Right lobe of liver (tissue), 6 donors: ENCODE data around the gene COL18A1. TPM values are rescaled to one million over a fixed set of nuclear protein-coding genes. Genes with fewer than 3 reads are reported as not detected.
"Not testable (repeated sequence)": the region's sequence is repeated elsewhere in the genome, so short reads cannot be mapped to it uniquely, and the experiment has no call there.

Experiments used
- ATAC-seq, 4 donors: fragments of 200-7000 bp; cut with Tn5 transposase; one replicate each; pipeline ENCODE4 v1.9.1; 2020; ENCODE audit warnings: mild to moderate bottlenecking in 4 of 4, moderate library complexity in 4 of 4
- DNase-seq, 3 donors: peaks; one replicate each; pipeline ENCODE4 v3.0.0-alpha.2; 2020
- H3K27ac ChIP-seq, 3 donors: fragments of 200-600 bp; one replicate each; pipeline ENCODE4 v1.8.0; 2022
- H3K27me3 ChIP-seq, 2 donors: fragments of 200-600 bp; one replicate each; pipeline ENCODE4 v1.8.0; 2022
- H3K36me3 ChIP-seq, 4 donors: fragments of 200-600 bp; sonication (generic) in 1 of 4; one replicate each; pipeline versions ENCODE4 v1.5.1 to v1.8.0; 2017 to 2022; ENCODE audit warnings: control low read depth in 1 of 4
- H3K4me1 ChIP-seq, 4 donors: fragments of 200-600 bp; sonication (generic) in 1 of 4; one replicate each; pipeline versions ENCODE4 v1.5.1 to v1.8.0; 2017 to 2022; ENCODE audit warnings: control low read depth in 1 of 4
- H3K4me3 ChIP-seq, 3 donors: fragments of 200-600 bp; one replicate each; pipeline ENCODE4 v1.8.0; 2022
- H3K9me3 ChIP-seq, 4 donors: fragments of 200-600 bp; sonication (generic) in 1 of 4; one replicate each; pipeline versions ENCODE4 v1.5.1 to v1.8.0; 2017 to 2022; ENCODE audit warnings: control low read depth in 1 of 4
- POLR2A ChIP-seq: fragments of 450-650 bp; IDR thresholded peaks from one replicate; pipeline ENCODE4 v1.6.1; 2017; ENCODE audit warnings: antibody characterized with exemption, mild to moderate bottlenecking
- WGBS: methylation state at CpG from one replicate; pipeline ENCODE4 v1.1.6; 2018; ENCODE audit warnings: low coverage, low lambda C conversion rate; ENCODE audit not compliant: insufficient coverage; ENCODE audit errors: missing lambda C conversion rate; 5-methylcytosine and 5-hydroxymethylcytosine counted together
- intact Hi-C, 2 donors: fragments of 100-400 bp; cut with DNase I; formaldehyde crosslinking; loops; one replicate each; pipeline versions ENCODE4 v1.11.2 to v1.14.1; 2022
- total RNA-seq, 6 experiments: library from RNA; depleted of rRNA in 2 of 6; stranded (reverse); fragments of >200 nt in 2 of 6; fragmentation: NEBNext Ultra II Directional in 3 of 6; extraction: Animal tissue kit (Norgen Biotek cat#: 25700) in 3 of 6; gene quantifications; one replicate each; pipeline versions ENCODE4 v1.1.0 to v1.2.4, GENCODE V29; 2016 to 2023
- TF ChIP-seq, protein P1 (sequence below), 4 donors: fragments of 200-600 bp in 3 of 4; fragments of 450-650 bp in 1 of 4; IDR thresholded peaks; one replicate each; pipeline versions ENCODE4 v1.5.1 to v1.8.0; 2016 to 2022; ENCODE audit warnings: antibody characterized with exemption in 4 of 4, mild to moderate bottlenecking in 2 of 4
- donor health status: DM: no; HTN: yes; CAD: no.
- donor health status: DM: no; HTN: no; CAD: no.
- donor health status: DM: no; HTN: no; CAD: no.
- donor health status: DM: no; HTN: yes; CAD: no.
- donor health status: DM: no; HTN: yes; CAD: no.

COL18A1 gene
- total RNA-seq, 6 experiments from 2014 or later, result 261 to 487 (median 297) TPM

DNA sequence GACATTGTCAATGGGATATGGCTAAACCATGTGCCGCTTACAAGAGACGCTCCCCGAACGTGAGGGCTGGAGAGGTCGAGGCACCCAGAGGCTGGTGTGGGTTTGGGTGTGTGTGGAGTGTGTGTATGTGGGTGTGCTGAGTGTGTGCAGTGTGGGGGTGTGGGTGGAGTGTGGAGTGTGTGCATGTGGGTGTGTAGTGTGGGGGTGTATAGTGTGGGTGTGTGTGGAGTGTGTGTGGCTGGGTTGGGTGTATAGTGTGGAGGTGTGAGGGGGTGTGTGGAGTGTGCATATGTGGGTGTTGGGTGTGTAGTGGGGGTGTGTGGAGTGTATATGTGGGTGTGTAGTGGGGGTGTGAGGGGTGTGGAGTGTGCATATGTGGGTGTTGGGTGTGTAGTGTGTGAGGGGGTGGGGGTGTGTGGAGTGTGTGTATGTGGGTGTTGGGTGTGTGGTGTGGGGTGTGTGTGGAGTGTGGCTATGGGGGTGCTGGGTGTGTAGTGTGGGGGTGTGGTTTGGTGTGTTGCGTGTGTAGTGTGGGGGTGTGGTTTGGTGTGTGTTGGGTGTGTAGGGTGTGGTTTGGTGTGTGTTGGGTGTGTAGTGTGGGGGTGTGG, 95.1 kb downstream of the COL18A1 start:
- ATAC-seq (no peak), DNase-seq (peak; percentile 12 to 46 (median 40))
- H3K27me3 ChIP-seq, result no peaks in the 10 kb centered on the region
- no peak overlapping the region for H3K27ac ChIP-seq
- no peaks in the 10 kb centered on the region for H3K4me1 ChIP-seq
- peaks cover 0 to 48% (median 23%) of the 10 kb centered on the region in 4 donors for H3K36me3 ChIP-seq
- TF ChIP-seq, protein P1, sequence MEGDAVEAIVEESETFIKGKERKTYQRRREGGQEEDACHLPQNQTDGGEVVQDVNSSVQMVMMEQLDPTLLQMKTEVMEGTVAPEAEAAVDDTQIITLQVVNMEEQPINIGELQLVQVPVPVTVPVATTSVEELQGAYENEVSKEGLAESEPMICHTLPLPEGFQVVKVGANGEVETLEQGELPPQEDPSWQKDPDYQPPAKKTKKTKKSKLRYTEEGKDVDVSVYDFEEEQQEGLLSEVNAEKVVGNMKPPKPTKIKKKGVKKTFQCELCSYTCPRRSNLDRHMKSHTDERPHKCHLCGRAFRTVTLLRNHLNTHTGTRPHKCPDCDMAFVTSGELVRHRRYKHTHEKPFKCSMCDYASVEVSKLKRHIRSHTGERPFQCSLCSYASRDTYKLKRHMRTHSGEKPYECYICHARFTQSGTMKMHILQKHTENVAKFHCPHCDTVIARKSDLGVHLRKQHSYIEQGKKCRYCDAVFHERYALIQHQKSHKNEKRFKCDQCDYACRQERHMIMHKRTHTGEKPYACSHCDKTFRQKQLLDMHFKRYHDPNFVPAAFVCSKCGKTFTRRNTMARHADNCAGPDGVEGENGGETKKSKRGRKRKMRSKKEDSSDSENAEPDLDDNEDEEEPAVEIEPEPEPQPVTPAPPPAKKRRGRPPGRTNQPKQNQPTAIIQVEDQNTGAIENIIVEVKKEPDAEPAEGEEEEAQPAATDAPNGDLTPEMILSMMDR (IDR thresholded peaks at IDR 0.05), result no peak
- TF ChIP-seq POLR2A, result no peak
- intact Hi-C loops, result no loop called here
- no peaks in the 10 kb centered on the region for H3K9me3 ChIP-seq
- WGBS, result 78% methylated on average over 5 of the region's 6 CpGs
- no peak overlapping the region for H3K4me3 ChIP-seq

DNA sequence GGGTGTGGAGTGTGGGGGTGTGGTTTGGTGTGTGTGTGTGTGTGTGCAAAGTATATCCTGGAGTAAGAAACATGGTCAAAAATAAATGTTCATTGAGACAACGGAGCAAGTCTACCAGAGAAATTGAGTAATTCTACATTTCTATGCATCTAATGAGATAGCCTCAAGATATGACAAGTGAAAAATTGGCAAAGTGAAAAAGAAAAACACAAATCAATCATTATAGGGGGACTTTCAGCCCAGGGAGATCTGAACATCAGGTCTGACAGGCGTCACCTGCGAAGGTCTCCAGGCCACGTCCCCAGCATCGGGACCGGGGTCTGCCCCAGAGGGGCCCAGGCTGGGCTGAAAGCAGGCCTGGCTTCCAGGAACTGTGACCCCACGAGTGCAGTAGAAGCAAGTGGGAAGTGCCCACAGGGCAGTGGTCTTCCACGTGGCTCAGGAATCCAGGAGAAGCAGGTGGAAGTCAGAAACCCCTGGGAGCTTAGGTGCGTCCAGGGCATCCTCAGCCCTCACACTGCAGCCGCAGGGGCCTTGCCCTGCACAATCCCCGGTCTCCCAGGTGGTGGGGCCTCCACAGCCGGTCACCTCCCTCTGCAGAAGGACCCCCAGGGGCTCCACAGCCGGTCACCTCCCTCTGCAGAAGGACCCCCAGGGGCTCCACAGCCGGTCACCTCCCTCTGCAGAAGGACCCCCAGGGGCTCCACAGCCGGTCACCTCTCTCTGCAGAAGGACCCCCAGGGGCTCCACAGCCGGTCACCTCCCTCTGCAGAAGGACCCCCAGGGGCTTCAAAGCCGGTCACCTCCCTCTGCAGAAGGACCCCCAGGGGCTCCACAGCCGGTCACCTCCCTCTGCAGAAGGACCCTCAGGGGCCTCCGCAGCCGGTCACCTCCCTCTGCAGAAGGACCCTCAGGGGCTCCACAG, 96.4 kb downstream of the COL18A1 start:
- intact Hi-C loops, H3K4me3 ChIP-seq, H3K4me1 ChIP-seq, H3K27me3 ChIP-seq, H3K27ac ChIP-seq, H3K9me3 ChIP-seq: not testable (repeated sequence)
- WGBS, result 63% methylated on average over 6 of the region's 20 CpGs
- DNase-seq (peak; percentile 22 to 50 (median 49)), ATAC-seq (peak in 2 of 4 donors; percentile 5 to 7)
- peaks cover 0 to 40% (median 19%) of the 10 kb centered on the region in 4 donors for H3K36me3 ChIP-seq

GRCh38 chr21:45502006-45502345, 97.0 kb downstream of the COL18A1 start:
- Histone ChIP-seq H3K4me1 (peaks cover 0 to 4% (median 0%) of the 10 kb centered on the region in 4 donors), H3K4me3 (no peak overlapping the region), H3K27ac (no peak overlapping the region), H3K36me3 (peaks cover 0 to 34% (median 16%) of the 10 kb centered on the region in 4 donors), H3K27me3 (no peaks in the 10 kb centered on the region), H3K9me3 (no peaks in the 10 kb centered on the region)
- 60% methylated on average over 4 of the region's 13 CpGs for whole genome bisulfite sequencing
- intact Hi-C loops, result no loop called here
- DNase-seq (peak; percentile 15 to 48 (median 47)), ATAC-seq (no peak)
- TF ChIP-seq, protein P1 (IDR thresholded peaks at IDR 0.05), result no peak
- no peak for TF ChIP-seq POLR2A

- Histone ChIP-seq H3K27me3 (no peaks in the 10 kb centered on the region), H3K4me3 (no peak overlapping the region), H3K4me1 (peaks cover 0 to 4% (median 0%) of the 10 kb centered on the region in 4 donors), H3K27ac (no peak overlapping the region), H3K9me3 (no peaks in the 10 kb centered on the region), H3K36me3 (peaks cover 0 to 28% (median 11%) of the 10 kb centered on the region in 4 donors)
- TF ChIP-seq, protein P1 (IDR thresholded peaks at IDR 0.05), result no peak
- no peak for TF ChIP-seq POLR2A
- no peak for ATAC-seq
- 88% methylated on average over 8 of the region's 10 CpGs for WGBS
- peak; percentile 13 to 41 (median 23) for DNase-seq
- intact Hi-C loops, result no loop called here
Measured at GRCh38 chr21:45502600-45502999, 97.6 kb downstream of the COL18A1 start.

DNA sequence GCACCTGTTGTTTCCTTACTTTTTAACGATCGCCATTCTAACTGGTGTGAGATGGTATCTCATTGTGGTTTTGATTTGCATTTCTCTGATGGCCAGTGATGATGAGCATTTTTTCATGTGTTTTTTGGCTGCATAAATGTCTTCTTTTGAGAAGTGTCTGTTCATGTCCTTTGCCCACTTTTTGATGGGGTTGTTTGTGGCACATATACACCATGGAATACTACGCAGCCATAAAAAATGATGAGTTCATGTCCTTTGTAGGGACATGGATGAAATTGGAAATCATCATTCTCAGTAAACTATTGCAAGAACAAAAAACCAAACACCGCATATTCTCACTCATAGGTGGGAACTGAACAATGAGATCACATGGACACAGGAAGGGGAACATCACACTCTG, 98.3 kb downstream of the COL18A1 start:
- H3K9me3 ChIP-seq, H3K27ac ChIP-seq, ATAC-seq, H3K4me1 ChIP-seq, H3K27me3 ChIP-seq, intact Hi-C loops, H3K4me3 ChIP-seq, DNase-seq: not testable (repeated sequence)
- WGBS, result 82% methylated on average over 4 of the region's 4 CpGs
- H3K36me3 ChIP-seq, result peaks cover 0 to 22% (median 9%) of the 10 kb centered on the region in 4 donors
